GM21360 (cell line): Measurements from ENCODE around the gene NPAS3.

ENCODE experiments used
- ATAC-seq: cut with Tn5 transposase; IDR thresholded peaks from one replicate; pipeline ENCODE4 v1.9.1; 2021; ENCODE audit warnings: mild to moderate bottlenecking, moderate library complexity; ENCODE audit not compliant: unreplicated experiment

The NPAS3 gene

DNA sequence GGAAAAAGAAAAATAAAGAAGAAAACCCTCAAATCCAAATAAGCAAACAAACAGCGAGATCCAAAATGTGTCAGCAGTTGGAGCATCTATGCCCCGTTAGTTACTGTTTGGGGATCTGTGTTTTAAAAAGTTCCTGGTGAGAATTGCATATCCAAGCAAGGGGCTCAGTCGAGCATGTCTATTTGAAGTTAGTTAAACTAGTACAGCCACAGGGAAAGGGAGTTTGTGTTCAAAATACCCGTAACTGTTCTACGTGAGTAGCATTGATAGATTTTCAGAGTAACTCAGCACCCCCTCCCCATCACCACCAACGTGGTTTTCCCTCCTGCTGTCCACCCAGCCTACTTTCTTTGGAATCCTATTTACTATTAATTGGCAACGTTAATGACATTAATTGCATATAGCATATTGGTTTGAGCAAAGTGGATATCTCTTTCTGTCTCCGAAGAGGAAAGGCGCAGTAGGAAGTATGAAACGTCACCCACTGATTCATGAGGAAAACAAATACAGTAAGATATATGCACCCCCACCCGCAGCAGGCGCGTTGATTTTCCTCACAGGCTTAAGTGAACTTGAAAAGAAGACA, 1.5 kb downstream of the NPAS3 start:
- ATAC-seq: no peak

DNA sequence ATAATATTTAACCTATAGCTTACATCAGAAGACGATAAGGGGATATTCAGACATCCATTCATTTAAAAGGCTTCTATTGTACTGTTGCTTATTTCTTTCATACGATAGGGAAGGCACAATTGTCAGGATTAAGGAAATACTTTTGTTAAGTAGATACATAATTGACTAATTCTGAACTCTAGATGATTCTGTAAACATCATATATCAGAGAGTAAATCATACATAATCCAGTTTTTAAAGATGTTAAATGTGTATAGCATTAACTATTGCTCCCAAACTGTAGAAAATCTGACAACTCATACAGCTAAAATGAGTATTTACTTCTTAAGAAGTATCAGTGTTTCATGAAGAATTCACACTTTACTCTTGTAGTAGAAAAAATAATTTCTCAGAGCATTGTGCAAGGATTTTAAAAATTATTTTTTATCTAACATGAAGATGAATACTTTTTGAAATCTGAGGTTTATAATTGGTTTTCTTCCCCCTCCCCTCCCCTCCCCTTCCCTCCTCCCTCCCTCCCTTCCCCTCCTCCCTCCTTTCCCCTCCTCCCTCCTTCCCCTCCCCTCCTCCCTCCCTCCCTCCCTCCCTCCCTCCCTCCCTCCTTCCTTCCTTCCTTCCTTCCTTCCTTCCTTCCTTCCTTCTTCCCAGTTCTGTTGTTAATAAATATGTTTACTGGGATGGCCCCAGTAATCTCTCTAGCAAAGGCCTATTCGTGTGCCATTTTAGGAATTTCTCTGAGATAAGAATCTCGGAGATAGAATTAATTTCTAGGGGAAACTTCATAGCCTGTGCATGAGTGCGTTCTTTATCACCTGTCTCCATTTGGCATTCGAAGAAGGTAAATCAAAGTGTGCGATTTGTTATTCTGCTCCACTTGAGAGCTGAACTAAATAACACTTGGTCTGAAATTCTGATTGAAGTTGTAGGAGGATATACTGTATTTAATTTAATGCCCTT, 2.3 kb downstream of the NPAS3 start:
- no peak for ATAC-seq

DNA sequence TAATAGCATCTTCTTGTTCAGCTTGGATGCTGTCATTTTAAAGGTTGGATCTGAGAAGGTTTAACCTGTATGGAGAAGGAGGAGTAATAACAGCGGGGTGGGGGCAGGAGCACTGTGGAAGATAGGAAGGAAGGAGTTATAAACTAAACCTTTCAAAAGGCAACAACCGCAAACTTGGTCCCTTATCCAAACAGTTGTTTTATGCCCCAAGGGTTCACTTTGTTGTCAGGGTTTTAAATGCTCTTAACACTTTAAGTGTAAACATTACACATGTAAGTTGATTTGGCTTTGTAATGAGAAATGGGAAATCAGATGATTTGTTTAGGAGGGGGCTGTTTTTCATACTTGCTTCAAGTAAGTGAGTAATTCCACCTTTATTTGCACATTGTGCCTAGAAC, 3.0 kb downstream of the NPAS3 start:
- no peak for ATAC-seq

DNA sequence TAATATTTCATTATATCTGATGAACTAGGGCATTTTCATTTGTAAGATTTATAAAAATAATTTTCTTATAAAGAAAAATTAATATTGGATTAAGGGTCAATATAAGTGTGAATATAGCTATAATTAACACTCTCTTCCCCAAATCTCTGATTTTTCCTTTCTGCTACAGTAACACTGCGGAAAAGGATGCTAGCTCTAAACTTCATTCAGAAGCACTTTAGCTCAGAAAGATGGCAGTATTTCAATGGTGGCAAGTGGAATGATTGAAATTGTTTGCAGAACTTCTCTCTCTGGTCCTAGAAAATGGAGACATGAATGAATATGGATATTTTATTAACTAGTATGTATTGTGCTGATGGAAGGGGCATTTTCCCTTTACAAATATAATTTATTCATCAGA, 8.4 kb downstream of the NPAS3 start:
- ATAC-seq: no peak

DNA sequence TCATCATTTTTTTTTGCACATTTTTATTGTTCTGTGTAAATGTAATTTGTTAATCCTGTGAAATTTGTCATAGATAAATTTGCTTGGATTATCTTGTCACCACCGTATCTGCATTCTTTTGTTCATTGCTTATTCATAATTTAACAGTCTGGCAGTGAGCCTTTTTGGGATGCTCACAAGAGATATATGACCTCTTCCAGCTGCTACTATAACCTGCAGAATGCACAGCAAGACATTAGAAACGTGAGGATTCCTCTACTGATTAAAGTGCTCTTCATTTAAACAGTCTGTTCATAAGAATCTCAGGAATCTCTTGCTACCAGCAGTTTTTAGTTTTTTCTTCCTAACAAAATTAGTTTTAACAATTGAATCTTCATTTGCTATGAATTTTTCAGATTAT, 9.1 kb downstream of the NPAS3 start:
- ATAC-seq: no peak

DNA sequence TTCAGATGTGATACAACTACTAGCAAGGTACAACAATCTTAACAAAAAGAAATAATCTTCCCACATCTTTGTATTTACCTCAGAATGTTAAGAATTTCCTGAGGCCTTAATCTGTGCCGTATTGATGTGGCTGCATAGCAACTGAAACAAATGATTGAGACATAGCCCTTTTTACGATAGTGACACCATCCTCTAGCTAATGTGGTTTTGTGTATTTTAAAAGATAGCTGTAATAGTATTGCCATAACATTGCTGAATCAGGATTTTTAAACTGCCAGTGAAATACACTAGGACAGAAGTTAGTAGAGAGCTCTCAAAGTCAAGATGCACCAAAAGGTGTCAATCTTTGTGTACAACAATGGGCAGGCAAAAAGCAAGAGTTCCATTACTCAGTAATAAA, 11.9 kb downstream of the NPAS3 start:
- ATAC-seq: no peak

DNA sequence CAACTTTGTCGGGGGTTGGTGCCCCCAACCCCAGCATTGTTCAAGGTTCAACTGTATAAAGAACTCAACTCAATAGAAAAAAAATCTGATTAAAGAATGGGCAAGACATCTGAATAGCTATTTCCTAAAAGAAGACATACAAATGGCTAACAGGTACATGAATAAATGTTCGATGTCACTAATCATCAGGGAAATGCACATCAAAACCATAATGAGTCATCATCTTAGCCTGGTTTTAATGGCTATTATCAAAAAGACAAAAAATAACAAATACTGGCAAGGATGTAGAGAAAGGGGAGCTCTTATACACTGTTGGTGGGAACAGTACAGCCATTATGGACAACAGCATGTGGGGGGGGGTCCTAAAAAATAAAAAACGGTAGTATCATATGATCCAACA, 28.7 kb downstream of the NPAS3 start:
- no peak for ATAC-seq

DNA sequence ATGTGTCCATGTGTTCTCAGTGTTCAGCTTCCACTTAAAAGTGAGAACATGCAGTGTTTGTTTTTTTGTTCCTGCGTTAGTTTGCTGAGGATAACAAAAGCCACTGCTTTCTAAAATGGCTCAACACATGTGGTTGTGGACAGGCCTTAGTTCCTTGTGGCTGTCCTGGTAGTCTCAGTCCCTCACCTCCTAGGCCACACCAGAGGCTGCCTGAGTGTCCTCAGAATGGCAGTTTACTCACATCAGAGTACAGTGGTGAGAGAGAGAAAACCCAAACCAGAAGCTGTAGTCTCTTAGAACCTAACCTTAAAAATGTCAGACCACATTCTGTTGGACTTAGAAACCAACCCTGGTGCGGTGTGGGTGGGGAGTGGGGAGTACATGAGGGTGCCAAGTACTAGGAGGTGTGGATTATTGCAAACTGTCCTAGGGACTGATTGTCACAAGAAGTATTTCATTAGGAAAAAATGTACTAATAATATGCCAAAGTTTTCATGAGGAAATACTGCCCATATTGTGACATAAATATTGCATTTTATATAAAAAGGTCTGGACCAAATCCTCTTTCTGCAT, 30.4 kb downstream of the NPAS3 start:
- no peak for ATAC-seq

DNA sequence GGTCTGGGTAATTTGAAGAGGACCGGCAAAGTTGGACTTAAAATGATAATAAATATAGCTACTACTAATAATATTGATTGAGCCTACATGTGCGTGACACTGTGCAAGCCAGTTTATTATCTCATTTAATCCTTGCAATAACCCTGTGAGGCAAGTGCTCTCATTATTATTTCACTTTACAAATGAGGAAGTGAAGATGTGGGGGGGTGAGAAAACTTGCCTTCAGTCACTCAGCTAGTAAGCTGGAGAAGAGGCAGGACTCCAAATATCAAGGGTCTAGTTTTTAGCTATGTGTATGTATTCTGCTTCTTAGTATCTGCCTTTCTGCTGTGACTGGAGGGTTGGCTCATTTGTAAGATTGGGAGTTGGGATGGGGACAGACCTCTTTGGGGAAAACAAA, 39.2 kb downstream of the NPAS3 start:
- ATAC-seq: no peak

DNA sequence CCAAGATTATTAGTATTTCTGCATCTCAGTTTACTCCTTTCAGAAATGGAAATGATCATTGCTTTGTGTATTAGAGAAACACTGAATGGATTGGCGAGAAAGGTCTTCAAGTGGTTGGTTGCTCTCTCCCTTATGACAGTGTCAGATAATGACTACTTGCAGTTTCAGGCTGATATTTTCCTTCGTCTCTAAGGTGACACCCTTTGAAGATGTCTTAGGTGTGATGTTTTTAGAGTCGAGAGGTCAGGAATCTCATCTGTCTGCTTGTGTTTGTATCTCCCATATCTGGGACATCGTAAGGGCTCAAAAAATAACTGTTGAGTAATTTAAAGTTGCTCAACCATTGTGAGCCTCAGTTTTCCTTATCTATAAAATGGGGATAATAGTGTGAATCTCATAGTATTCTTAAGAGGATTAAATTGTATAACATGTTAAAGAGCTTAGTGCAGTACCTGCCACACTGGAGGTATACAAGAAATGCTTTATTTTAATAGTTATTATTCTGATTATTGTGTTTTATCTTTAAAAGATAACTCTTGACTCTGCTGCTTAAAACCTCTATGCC, 40.1 kb downstream of the NPAS3 start:
- ATAC-seq: no peak

DNA sequence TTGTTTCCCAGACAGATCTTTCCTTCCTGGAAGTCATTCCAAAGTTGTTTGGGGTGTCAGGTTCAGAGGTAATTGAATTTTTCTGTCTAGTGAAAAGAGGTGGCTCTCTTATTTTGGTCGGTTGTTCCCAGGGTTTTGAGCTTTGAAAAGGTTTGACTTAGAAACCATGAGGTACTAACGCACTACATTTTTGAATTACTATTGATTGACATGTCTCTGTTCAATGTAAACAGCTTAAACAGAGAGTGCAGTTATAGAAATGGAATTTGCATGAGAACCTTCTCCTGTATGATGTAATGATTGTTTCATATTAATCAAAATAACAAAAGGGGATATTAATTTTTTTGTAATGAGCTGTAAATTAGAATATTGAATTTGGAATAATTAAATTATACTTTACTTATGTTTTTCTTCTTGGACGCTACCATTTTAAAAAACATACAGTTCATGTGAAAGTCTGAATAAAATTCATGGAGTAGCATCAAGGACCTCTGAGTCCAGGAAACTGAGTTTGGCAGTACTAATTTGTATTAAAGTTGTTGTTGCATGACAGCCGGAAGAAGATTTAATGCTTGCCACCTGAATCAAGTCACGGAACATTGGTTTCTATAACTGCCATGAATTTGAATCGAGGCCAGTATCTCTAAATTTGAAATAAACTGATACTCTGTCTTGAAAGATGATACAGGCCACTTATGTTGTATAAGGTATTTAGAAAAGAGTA, 41.7 kb downstream of the NPAS3 start:
- no peak for ATAC-seq

DNA sequence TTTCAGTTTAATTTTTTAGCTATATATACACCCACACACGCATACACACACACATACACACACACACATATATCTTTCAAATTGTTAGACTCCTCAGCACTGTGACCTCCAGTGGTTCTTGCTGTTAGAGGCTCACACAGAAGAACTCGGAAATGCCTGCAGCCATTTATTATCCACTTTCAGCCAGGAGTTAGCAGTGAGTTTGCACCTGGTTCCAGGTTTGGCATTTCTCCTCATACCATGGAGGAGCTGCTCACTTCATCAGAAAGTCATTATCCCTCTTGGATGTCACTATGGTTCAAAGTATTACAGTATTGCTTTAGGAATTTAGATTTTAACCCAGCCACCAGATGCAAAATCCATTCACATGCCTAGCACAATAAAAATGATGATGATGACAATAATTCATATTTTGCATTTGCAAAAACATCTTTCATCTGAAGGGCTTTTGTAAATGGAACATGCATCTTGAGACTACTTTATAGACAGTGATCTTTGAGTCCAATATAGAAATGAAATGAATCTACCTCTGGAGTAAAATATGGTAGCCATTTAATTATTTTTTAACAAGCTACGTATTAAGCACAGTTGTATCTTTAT, 42.3 kb downstream of the NPAS3 start:
- ATAC-seq: no peak

DNA sequence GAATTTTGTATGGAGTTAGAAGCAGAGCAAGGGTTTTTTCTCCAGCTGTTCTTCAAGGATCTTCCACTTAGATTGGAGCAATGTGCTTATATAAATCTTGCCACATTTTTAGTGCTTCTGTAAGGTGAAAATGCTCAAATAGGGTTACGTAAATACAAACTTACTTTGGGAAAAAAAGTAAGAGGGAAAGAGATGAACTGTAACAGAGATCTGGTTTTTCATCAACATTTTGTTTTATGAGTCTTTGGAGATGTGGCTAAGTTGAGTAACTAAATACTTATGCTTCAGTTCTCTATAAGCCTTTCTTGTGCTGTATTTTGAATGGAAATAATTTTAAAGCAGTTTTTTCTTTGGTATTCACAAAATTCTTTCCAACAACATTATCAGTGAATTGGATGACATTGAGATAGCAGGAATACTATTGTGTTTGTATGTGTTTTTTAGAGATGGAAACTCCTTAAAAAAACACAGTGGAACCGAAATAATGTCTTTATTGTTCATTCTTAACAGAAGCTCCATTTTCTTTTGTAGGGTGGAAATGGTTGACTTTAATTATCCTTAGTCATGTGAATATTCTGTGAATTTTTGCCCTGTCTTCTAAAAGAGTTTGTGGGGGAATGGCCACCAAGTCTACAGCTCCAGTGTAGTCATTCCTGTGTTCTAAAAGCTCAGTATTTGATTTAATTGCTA, 45.7 kb downstream of the NPAS3 start:
- no peak for ATAC-seq

DNA sequence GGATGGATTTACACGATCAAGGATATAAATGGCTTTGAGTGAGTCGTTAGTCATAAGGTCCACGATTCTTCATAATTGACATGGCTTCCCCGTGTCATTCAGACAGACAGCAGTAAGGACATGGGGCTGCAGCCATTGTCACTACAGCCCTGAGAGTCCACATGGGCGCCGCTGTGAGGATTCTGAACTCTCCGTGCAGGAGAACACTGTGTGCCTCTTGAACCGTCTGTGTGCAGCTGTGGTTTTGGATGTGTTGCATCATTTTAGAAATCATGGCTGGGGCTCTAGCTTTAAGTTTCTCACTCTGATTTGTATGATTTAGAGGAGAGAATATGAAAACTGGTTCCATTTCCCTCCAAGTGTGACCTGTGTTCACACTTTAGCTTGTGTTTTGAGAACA, 47.2 kb downstream of the NPAS3 start:
- no peak for ATAC-seq

DNA sequence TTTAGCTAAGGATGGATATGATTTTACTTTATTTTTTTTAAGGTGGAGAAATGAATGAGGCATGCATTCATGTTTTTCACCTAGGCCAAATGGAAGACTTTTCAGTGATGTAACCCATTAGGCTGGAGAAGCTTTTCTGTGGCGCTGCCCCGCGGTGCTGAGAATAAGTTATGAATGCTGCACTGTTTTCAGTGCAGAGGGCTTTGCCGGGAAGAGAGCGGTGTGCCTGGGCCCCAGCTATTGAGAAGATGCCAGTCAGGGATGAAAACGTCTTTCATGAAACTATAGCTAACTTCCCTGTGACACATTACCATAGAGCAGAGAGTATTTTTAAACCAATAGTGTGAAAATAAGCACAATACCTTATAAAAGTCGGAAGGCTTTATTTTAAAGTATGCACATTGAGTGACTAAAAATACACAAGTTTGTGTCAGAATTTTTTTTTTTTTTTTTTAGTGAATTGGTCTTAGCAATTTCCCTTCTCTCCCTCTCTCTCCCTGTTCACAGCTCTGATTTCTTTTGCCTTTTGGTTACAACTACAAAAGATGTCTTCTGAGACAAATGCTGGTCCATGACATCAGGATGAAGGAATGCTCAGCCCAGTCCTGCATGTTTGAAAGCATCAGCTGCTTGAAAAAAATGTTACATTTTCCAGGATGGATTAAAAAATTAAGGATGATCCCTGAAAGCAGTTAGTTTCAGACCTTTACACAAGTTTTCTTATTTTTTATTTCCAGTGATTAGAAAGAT, 48.3 kb downstream of the NPAS3 start:
- ATAC-seq: no peak

DNA sequence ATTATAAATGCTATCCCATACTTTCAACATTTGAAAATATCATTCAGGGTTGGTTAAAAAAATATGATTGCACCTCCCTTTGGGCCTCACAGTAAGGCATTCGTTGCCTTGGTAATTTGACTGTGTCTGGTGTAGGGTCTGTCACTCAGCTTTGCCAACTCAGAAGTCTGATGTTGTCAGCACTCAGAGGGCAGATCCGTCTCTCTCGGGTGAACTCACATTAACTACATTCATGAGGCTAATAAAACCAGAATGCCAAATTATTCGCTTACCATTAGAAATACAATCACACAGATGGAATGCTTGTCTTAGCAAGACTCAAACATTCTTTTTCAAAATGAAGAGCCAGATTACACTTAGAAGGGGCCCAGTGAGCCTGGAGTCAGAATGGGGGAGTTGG, 53.0 kb downstream of the NPAS3 start:
- no peak for ATAC-seq

DNA sequence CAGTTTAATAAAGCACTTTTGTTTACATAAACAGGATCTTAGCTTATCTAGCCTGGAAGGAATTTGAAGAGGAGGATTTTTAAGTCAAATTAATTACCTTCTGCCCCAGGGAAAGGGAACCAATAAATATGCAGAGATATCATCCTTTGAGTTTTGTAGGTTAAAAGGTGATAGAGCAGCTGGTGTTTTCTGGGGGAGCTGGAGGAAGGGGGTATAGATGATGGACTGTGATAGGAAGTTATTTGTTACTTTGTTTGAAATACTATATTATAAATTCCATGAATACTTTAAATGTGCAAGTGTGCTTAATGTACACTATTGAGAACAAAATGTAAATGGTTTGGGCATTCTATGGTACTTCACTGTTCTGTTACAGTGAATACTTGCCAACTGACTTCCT, 55.2 kb downstream of the NPAS3 start:
- no peak for ATAC-seq

DNA sequence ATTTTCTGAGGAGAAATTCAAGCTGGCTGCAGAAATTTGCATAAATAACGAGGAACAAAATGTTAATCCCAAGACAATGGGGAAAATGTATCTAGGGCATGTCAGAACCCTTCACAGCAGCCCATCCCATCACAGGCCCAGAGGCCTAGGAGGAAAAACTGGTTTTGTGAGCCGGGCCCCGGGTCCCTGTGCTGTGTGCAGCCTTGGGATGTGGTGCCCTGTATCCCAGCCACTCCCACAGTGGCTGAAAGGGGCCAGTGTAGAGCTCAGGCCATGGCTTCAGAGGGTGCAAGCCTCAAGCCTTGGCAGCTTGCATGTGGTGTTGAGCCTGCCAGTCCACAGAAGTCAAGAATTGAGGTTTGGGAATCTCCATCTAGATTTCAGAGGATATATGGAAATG, 57.7 kb downstream of the NPAS3 start:
- ATAC-seq: no peak

DNA sequence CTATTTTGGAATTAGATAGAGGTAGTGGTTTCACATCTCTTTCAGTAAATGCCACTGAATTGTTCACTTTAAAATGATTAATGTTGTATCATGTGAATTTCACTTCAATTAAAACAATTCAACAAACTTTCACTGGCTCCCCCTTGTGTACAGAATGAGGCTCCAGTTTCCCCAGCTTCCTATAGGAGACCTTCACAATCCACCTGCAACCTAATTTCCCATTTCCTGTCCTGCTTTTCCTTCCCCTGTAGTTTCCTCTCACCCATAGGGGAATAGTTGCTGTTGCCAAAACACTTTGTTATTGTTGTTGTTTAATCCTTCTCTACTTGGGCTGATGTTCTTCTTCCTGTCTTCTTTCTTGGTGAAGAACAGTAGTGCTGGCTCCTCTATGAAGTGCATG, 59.8 kb downstream of the NPAS3 start:
- ATAC-seq: no peak

DNA sequence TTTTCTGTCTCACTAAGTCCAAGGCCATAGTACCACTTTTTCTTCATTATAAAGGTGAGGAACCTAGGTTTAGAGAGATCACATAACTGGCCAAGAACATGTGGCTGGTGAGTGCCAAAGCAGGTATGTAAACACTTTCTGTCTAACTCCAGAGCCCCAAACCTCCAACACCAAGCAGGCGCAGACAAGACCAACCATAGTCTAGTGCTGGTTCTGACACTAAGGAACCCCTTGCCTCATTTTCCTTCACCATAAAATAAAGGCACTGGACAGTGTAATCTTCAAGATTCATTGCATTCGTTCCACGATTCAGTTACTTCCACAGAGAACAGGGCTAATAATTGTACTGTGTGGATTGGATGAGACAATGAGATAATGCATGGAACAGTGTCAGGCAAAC, 71.0 kb downstream of the NPAS3 start:
- ATAC-seq: no peak
